IPS-20b (cell line): ENCODE measurements around the gene TMEM237.

Source experiments
- H3K27ac ChIP-seq: one replicate; pipeline ENCODE4 v1.5.1; 2013; ENCODE audit warnings: low read length
- H3K27me3 ChIP-seq: 2 replicates; pipeline ENCODE4 v1.6.1; 2013; ENCODE audit warnings: mild to moderate bottlenecking, low read length, inconsistent platforms; ENCODE audit not compliant: insufficient read depth
- H3K36me3 ChIP-seq: 2 replicates; pipeline ENCODE4 v1.6.1; 2013; ENCODE audit warnings: low read depth, mild to moderate bottlenecking, inconsistent platforms, low read length, moderate library complexity; ENCODE audit not compliant: insufficient read depth
- H3K4me1 ChIP-seq: 2 replicates; pipeline ENCODE4 v1.6.1; 2013; ENCODE audit warnings: mild to moderate bottlenecking, control low read depth, inconsistent platforms, low read length, moderate library complexity; ENCODE audit not compliant: insufficient read depth
- H3K4me3 ChIP-seq: 2 replicates; pipeline ENCODE4 v1.5.1; 2013; ENCODE audit warnings: mild to moderate bottlenecking, low read length, inconsistent platforms
- H3K9ac ChIP-seq: 2 replicates; pipeline ENCODE4 v1.6.1; 2013; ENCODE audit warnings: low read depth, mild to moderate bottlenecking, inconsistent platforms, low read length, moderate library complexity
- H3K9me3 ChIP-seq: 2 replicates; pipeline ENCODE4 v1.6.1; 2013; ENCODE audit warnings: mild to moderate bottlenecking, low read depth, low read length, inconsistent platforms; ENCODE audit not compliant: insufficient read depth

Gene TMEM237

GRCh38 chr2:201600906-201601305 lies 42.4 kb downstream of the TMEM237 start:
- Histone ChIP-seq H3K27ac (no peak overlapping the region), H3K9me3 (peaks cover 2% of the 10 kb centered on the region; the same call in 1 of the 2 replicates), H3K27me3 (no peaks in the 10 kb centered on the region), H3K4me3 (no peak overlapping the region), H3K4me1 (no peaks in the 10 kb centered on the region), H3K9ac (no peak overlapping the region), H3K36me3 (no peaks in the 10 kb centered on the region)

GRCh38 chr2:201597397-201597796 lies 45.9 kb downstream of the TMEM237 start:
- Histone ChIP-seq H3K4me1 (no peaks in the 10 kb centered on the region), H3K4me3 (no peak overlapping the region), H3K36me3 (no peaks in the 10 kb centered on the region), H3K27ac (no peak overlapping the region), H3K9me3 (peaks cover 2% of the 10 kb centered on the region; the same call in 1 of the 2 replicates), H3K9ac (no peak overlapping the region), H3K27me3 (no peaks in the 10 kb centered on the region)

GRCh38 chr2:201580486-201580885 lies 62.8 kb downstream of the TMEM237 start:
- Histone ChIP-seq H3K9ac (no peak overlapping the region), H3K27me3 (no peaks in the 10 kb centered on the region), H3K4me3 (no peak overlapping the region), H3K36me3 (no peaks in the 10 kb centered on the region), H3K9me3 (no peaks in the 10 kb centered on the region), H3K4me1 (no peaks in the 10 kb centered on the region), H3K27ac (no peak overlapping the region)

GRCh38 chr2:201579536-201579935 lies 63.8 kb downstream of the TMEM237 start:
- Histone ChIP-seq H3K9ac (no peak overlapping the region), H3K36me3 (no peaks in the 10 kb centered on the region), H3K4me1 (no peaks in the 10 kb centered on the region), H3K27me3 (no peaks in the 10 kb centered on the region), H3K9me3 (no peaks in the 10 kb centered on the region), H3K4me3 (no peak overlapping the region), H3K27ac (no peak overlapping the region)

GRCh38 chr2:201575971-201576370 lies 67.3 kb downstream of the TMEM237 start:
- Histone ChIP-seq H3K36me3 (no peaks in the 10 kb centered on the region), H3K4me1 (no peaks in the 10 kb centered on the region), H3K9me3 (no peaks in the 10 kb centered on the region), H3K4me3 (no peak overlapping the region), H3K9ac (no peak overlapping the region), H3K27ac (no peak overlapping the region), H3K27me3 (no peaks in the 10 kb centered on the region)

GRCh38 chr2:201574766-201575165 lies 68.5 kb downstream of the TMEM237 start:
- Histone ChIP-seq H3K36me3 (no peaks in the 10 kb centered on the region), H3K27ac (no peak overlapping the region), H3K9ac (no peak overlapping the region), H3K9me3 (no peaks in the 10 kb centered on the region), H3K4me1 (no peaks in the 10 kb centered on the region), H3K4me3 (no peak overlapping the region), H3K27me3 (no peaks in the 10 kb centered on the region)

GRCh38 chr2:201572846-201573508 lies 70.3 kb downstream of the TMEM237 start:
- no peak overlapping the region for H3K9ac ChIP-seq
- no peaks in the 10 kb centered on the region for H3K9me3 ChIP-seq
- no peak overlapping the region for H3K4me3 ChIP-seq
- no peaks in the 10 kb centered on the region for H3K4me1 ChIP-seq
- no peak overlapping the region for H3K27ac ChIP-seq
- H3K27me3 ChIP-seq, result no peaks in the 10 kb centered on the region
- no peaks in the 10 kb centered on the region for H3K36me3 ChIP-seq
